Measurements from ENCODE around the gene CLDN12.

DNA sequence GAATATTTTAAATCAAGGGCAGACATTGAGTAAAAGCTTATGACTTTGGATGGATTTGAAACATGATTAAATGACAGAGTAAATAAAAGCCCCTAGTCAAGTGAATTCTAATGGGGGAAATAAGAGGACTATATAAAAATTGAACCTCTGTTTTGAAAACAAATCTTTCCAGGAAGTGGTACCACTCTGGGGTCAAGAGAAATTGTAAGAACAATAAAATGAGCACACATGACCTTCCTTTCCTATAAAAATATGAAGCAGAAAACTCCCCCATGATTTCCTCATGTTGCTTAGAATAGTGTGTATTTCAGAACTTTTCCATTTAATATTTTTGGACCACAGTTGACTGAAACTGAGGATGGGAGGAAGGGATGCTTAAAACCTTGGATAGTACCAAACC, 12.3 kb upstream of the CLDN12 start:
- TF ChIP-seq, protein P1, sequence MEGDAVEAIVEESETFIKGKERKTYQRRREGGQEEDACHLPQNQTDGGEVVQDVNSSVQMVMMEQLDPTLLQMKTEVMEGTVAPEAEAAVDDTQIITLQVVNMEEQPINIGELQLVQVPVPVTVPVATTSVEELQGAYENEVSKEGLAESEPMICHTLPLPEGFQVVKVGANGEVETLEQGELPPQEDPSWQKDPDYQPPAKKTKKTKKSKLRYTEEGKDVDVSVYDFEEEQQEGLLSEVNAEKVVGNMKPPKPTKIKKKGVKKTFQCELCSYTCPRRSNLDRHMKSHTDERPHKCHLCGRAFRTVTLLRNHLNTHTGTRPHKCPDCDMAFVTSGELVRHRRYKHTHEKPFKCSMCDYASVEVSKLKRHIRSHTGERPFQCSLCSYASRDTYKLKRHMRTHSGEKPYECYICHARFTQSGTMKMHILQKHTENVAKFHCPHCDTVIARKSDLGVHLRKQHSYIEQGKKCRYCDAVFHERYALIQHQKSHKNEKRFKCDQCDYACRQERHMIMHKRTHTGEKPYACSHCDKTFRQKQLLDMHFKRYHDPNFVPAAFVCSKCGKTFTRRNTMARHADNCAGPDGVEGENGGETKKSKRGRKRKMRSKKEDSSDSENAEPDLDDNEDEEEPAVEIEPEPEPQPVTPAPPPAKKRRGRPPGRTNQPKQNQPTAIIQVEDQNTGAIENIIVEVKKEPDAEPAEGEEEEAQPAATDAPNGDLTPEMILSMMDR (IDR thresholded peaks at IDR 0.05), result no peak
- no peak for TF ChIP-seq POLR2A (IDR thresholded peaks at IDR 0.05)
